MV-4-11 (cell line): ENCODE data around the gene CD300C.
A peak's percentile ranks its signal among the peaks of the same experiment; 100 is the strongest.
"Not testable (repeated sequence)": the region's sequence is repeated elsewhere in the genome, so short reads cannot be mapped to it uniquely, and the experiment has no call there.

Source experiments
- DNase-seq: peaks from one replicate; lab custom pipeline; 2025; lab: John Stamatoyannopoulos, UW

Gene CD300C

DNA sequence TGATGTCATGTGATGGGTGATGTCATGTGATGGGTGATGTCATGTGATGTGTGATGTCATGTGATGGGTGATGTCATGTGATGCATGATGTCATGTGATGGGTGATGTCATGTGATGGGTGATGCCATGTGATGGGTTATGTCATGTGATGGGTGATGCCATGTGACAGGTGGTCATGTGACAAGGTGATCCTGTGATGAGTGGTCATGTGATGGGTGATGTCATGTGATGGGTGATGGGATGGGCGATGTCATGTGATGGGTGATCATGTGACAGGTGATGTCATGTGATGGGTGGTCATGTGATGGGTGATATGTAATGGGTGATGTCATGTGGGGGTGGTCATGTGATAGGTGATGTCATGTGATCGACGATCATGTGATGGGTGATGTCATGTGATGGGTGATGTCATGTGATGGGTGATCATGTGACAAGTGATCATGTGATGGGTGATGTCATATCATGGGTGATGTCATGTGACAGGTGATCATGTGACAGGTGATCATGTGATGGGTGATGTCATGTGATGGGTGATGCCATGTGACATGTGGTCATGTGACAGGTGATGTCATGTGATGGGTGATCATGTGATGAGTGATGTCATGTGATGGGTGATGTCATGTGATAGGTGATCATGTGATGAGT is 31.8 kb downstream of the CD300C start:
- peak; percentile 68 for DNase-seq

DNA sequence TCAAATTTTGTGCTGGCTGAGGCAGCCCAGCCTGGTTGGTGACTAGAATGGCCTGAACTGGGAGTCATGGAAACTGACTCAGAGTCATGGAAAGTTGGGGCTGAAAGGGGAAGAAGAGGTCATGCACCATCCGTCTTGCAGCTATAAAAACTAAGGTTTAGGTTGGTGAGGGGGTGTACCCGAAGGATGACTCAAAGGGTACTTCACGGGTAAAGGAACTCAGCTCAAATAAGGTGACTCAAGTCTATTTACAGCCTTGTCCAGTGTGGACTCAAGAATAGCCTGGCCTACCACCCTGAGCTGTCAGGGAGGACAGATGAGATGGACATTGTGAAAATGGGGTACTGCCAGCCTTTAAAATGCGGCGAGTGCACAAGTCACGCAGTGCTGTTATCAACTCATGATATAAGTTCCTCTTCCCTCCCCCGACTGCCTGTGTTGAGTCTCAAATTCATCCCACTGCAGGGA is 33.3 kb downstream of the CD300C start:
- peak; percentile 96 for DNase-seq

DNA sequence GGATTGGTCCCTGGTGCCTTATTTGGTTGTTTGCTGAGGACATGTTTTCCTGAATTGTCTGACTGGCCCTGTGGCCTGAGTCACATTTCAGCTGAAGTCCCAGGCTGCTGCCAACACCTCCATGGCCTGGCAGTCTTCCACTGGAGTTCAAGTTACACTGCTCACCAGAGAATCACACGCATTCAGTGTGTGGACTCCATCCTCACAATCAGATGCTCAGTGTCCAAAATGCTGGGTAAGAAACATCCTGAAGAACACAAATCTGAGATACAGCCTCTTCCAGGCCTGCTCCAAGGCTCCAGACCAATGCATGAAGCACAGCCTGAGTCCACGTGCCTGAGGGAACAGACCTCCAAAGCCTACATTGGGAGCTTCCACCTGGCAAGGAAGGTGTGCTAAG is 33.9 kb downstream of the CD300C start:
- no peak for DNase-seq

DNA sequence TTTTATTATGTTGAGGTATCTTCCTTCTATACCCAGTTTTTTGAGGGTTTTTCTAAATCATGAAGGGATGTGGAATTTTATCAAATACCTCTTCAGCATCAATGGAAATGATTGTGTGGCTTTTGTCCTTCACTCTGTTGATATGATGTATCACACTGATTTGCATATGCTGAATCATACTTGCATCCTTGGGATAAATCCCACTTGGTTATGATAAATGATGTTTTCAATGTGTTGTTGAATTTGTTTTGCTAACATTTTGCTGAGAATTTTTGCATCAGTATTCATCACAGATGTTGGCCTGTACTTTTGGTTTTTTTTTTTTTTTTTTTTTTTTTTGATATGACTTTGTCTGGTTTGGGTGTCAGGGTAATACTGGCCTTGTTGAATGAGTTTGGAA is 37.8 kb downstream of the CD300C start:
- DNase-seq, result no peak

- DNase-seq, result not testable (repeated sequence)
Measured at GRCh38 chr17:74503949-74504348, 42.0 kb downstream of the CD300C start.

DNA sequence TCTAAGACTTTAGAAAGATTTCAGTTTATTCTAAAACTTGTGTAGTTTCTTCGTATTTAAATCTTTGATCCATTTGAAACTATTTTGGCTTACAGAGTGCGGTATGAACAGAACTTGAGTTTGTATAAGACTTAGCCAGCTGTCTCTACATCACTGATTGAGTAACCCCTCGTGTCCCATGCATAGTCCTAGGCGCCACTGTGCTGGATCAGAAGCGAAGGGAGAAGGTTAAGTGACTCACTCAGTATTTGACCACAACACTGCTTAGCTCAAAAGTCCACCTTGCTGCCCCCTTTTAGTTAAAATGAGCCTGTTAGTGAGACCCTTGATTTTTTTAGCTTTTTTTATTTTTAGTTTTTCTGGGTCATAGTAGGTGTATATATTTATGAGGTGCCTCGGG is 43.1 kb downstream of the CD300C start:
- peak; percentile 72 for DNase-seq

- no peak for DNase-seq
Measured at GRCh38 chr17:74499992-74500391, 45.9 kb downstream of the CD300C start.

GRCh38 chr17:74497471-74497870 is 48.4 kb downstream of the CD300C start:
- no peak for DNase-seq

DNA sequence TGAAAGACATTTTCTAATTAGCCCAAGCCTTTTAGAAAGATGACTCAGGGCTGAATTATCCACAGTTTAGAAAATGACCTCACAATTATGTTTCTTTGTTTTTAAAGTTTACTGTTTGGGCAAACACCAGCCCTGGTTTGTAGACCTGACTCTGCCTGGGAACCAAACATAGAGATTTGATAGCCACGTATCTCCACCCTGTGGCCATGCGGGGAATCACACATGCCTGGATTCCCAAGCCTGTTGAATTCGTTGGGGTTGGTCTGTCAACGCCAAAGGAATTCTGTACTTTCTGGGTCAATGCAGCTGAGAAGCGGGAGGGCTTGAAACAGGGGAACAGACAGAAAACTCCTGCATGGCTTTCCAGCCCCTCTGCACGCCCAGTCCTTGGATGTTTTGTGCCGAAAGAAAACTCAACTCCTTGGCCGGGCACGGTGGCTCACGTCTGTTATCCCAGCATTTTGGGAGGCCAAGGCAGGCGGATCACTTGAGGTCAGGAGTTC is 52.5 kb downstream of the CD300C start:
- DNase-seq, result peak; percentile 65

GRCh38 chr17:74491626-74492025 is 54.3 kb downstream of the CD300C start:
- peak; percentile 94 for DNase-seq
